Sigmoid colon (tissue), 7 donors: ENCODE measurements around the gene ZSCAN12. TPM values are rescaled to one million over a fixed set of nuclear protein-coding genes. Genes with fewer than 3 reads are reported as not detected.
A peak's percentile ranks its signal among the peaks of the same experiment; 100 is the strongest.

Source experiments
- DNase-seq: peaks from one replicate; pipeline ENCODE4 v3.0.0-alpha.2; 2019
- H3K27ac ChIP-seq, 4 donors: fragments of 200-600 bp; sonication (generic); one replicate each; pipeline ENCODE4 v1.5.1; 2016 to 2019; ENCODE audit warnings: mild to moderate bottlenecking in 1 of 4
- H3K27me3 ChIP-seq, 3 donors: fragments of 200-600 bp; sonication (generic); one replicate each; pipeline ENCODE4 v1.5.1; 2019; ENCODE audit warnings: mild to moderate bottlenecking in 1 of 3
- H3K36me3 ChIP-seq, 4 donors: fragments of 200-600 bp; sonication (generic); one replicate each; pipeline ENCODE4 v1.5.1; 2016 to 2019
- H3K4me1 ChIP-seq, 4 donors: fragments of 200-600 bp; sonication (generic); one replicate each; pipeline ENCODE4 v1.5.1; 2017 to 2019
- H3K4me3 ChIP-seq, 4 donors: fragments of 200-600 bp; sonication (generic); one replicate each; pipeline ENCODE4 v1.5.1; 2017 to 2019; ENCODE audit warnings: mild to moderate bottlenecking in 2 of 4, moderate library complexity in 1 of 4
- H3K9me3 ChIP-seq, 4 donors: fragments of 200-600 bp in 3 of 4; sonication (generic) in 3 of 4; one replicate each; pipeline versions ENCODE4 v1.5.1 to v1.6.1; 2013 to 2019
- CTCF ChIP-seq, 4 experiments: fragments of 450-650 bp in 3 of 4; fragments of 200-600 bp in 1 of 4; IDR thresholded peaks; one replicate each; pipeline ENCODE4 v1.5.1; 2016 to 2019; ENCODE audit warnings: antibody characterized with exemption in 4 of 4, mild to moderate bottlenecking in 3 of 4, moderate library complexity in 2 of 4
- EP300 ChIP-seq, 4 donors: sonication (generic); formaldehyde crosslinking; IDR thresholded peaks; one replicate each; pipeline ENCODE4 v1.6.1; 2017; ENCODE audit warnings: antibody characterized with exemption in 4 of 4
- POLR2A ChIP-seq, 2 donors: fragments of 450-650 bp; IDR thresholded peaks; one replicate each; pipeline ENCODE4 v1.6.1; 2016; ENCODE audit warnings: antibody characterized with exemption in 2 of 2, mild to moderate bottlenecking in 2 of 2, moderate library complexity in 2 of 2
- POLR2AphosphoS5 ChIP-seq, 4 donors: sonication (generic); formaldehyde crosslinking; IDR thresholded peaks; one replicate each; pipeline ENCODE4 v1.6.1; 2017; ENCODE audit warnings: antibody characterized with exemption in 4 of 4
- WGBS, 2 donors: extraction: QIAGEN DNeasy Blood & Tissue Kit; methylation state at CpG; one replicate each; pipeline ENCODE4 v1.1.7; 2013; 5-methylcytosine and 5-hydroxymethylcytosine counted together
- intact Hi-C: fragments of 100-400 bp; cut with DNase I; formaldehyde crosslinking; loops from one replicate; pipeline ENCODE4 v1.15.1; 2023
- polyA plus RNA-seq, 3 donors: library from polyadenylated mRNA; stranded (reverse); fragments of 200-250 nt; gene quantifications; one replicate each; pipeline ENCODE4 v1.2.3, GENCODE V29; 2013
- total RNA-seq, 4 donors: library from RNA; depleted of rRNA; stranded (reverse); fragments of >200 nt; gene quantifications; one replicate each; pipeline ENCODE4 v1.1.0, GENCODE V29; 2016
- donor health status: healthy with polysubstance abuse.
- donor health status: Bipolar disorder and iron deficiency.
- donor health status: healthy.

Gene ZSCAN12
- total and polyA plus RNA-seq, 7 donors = 1.4 to 7.5 (median 6.1) TPM

DNA sequence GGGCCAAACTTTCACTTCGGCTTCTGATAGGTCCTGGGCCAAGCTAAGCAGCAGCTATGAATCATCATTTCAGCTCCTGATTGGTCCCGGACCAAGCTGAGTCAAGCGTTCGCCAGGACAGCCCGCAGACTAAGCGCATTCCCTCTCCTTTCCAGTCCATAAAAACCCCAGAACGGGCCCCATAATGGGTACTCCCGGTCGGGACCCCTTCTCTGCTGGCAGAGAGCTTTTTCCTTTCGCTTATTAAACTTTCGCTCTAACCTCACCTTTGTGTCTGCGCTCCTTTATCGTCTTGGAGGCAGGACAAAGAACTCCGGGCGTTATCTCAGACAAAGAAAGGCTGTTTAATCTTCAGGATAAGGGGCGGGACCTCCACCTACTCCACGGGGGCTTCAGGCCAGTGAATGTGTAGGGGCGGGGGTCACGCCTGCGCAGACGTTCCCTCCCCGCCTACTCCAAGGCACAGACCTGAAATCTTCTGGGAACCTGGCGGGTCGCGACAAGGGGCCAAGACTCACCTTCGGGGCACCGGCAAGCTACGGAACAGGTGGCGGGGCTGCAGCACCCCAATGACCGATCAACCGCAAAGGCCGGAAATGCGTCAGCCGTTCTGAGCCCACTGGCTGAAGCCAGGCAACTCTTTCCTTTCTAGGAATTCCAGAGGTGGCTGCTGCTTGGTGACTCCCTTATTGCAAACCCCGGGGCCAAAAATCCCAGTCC, 63.8 kb downstream of the ZSCAN12 start, which contains the start of gene ZSCAN31:
Gene ZSCAN31, minus strand, starts transcription at position 585 of the 720 bp plus-strand sequence. CDS start 6,465 bp downstream, outside the sequence.
- DNase-seq = peak; percentile 99
- WGBS, 2 donors = 0 to 1% methylated on average over 35 of the region's 35 CpGs
- intact Hi-C loops = loop anchor here (2.0 to 10.0 kb wide), 4 partner anchors 19 to 1188 kb away; partner anchors contain the start of gene ZSCAN26

DNA sequence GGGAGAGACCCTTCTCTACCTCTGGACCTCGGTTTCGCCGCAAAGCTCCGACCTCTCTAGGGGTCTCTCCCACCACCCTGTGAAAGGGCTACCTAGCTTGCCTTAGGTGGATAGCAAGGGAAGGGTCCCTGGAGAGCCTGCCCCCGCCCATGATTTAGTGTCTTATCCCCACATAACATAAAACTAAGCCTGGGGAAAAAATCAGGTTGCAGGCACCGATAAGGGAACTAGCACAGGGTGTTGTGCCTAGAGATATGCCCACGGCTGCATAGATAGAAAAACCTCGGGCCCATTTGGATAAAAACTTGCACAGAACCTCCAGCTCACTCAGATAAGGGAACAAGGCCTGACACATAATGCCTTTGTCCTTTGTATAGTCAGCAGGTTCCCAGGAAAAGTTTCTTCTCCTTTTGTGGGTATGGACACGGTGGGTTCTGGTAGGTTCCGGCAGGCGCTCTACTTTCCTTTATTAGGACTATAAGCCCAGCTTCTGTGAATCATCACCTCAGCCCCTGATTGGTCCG, 64.4 kb downstream of the ZSCAN12 start:
- Histone ChIP-seq H3K36me3 (no peaks in the 10 kb centered on the region), H3K4me3 (peak overlapping the region; percentile 54 to 73 (median 65)), H3K27ac (peak overlapping the region; percentile 91 to 99 (median 95)), H3K27me3 (no peaks in the 10 kb centered on the region), H3K9me3 (no peaks in the 10 kb centered on the region), H3K4me1 (peaks cover 4 to 35% (median 19%) of the 10 kb centered on the region in 4 donors)
- intact Hi-C loops = loop anchor here (5.0 to 10.0 kb wide), 3 partner anchors 68 to 1188 kb away; partner anchors contain the start of gene ZSCAN26
- DNase-seq = no peak
- TF ChIP-seq EP300 (IDR thresholded peaks at IDR 0.05) (peak in 1 of 4 donors; percentile 40), POLR2AphosphoS5 (IDR thresholded peaks at IDR 0.05) (no peak)
- WGBS, 2 donors = 30 to 34% methylated on average over 12 of the region's 12 CpGs

More for the DNA sequence above, 63.8 kb downstream of the ZSCAN12 start, which contains the start of gene ZSCAN31:
- peak within 1 kb of the TSS; percentile 91 to 99 (median 95) for H3K27ac ChIP-seq
- TF ChIP-seq POLR2AphosphoS5 (IDR thresholded peaks at IDR 0.05) (peak; percentile 89 to 95 (median 92)), CTCF (IDR thresholded peaks at IDR 0.05) (no peak), POLR2A (IDR thresholded peaks at IDR 0.05) (peak; percentile 89 to 91), EP300 (IDR thresholded peaks at IDR 0.05) (peak in 1 of 4 donors; percentile 31)
- no peaks in the 10 kb centered on the region for H3K9me3 ChIP-seq
- peak within 1 kb of the TSS; percentile 54 to 73 (median 65) for H3K4me3 ChIP-seq
- no peaks in the 10 kb centered on the region for H3K27me3 ChIP-seq
- H3K36me3 ChIP-seq = no peaks in the 10 kb centered on the region
- peaks cover 4 to 35% (median 19%) of the 10 kb centered on the region in 4 donors for H3K4me1 ChIP-seq

DNA sequence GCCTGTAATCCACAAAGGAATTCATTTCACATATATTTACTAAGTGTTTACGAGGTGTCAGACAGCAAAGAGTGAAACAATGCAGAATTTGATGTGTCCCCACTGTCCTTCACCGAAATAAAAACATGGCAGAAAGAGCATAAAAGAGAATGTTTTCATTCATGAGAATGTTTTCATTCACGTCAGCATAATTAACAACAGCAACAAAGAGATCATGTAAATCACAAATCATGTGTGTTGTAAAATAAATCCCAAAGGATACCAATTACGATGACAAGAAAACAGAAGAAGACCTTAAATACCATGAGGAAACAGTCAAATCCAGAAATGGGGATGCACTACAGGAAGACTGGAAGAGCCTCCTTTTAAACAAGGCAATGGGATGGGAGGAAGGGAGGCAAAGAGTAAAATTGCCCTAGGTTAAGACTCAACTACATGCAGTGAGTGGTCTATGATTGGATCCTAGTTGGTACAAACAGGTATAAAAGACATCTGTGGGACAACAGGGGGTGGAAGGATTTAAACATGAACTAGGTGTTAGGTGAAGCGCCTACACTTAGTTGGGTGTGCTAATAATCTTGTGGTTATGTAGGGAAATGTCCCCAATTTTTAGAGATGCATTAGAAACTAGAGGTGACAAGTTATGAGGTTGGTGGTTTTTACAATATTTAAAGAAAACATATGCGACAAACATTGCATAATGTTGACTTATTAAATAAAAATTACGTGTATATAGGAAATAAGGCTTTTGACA, 65.1 kb downstream of the ZSCAN12 start:
- no peak for DNase-seq
- WGBS, 2 donors = 82 to 85% methylated on average over 7 of the region's 7 CpGs
- Histone ChIP-seq H3K9me3 (no peaks in the 10 kb centered on the region), H3K4me3 (peak overlapping the region in 3 of 4 donors; percentile 61 to 73 (median 69)), H3K4me1 (peaks cover 4 to 35% (median 19%) of the 10 kb centered on the region in 4 donors), H3K36me3 (peaks cover 0 to under 1% (median 0%) of the 10 kb centered on the region in 4 donors), H3K27ac (peak overlapping the region; percentile 91 to 99 (median 95)), H3K27me3 (no peaks in the 10 kb centered on the region)
- TF ChIP-seq CTCF (IDR thresholded peaks at IDR 0.05) (no peak), EP300 (IDR thresholded peaks at IDR 0.05) (no peak), POLR2AphosphoS5 (IDR thresholded peaks at IDR 0.05) (no peak), POLR2A (IDR thresholded peaks at IDR 0.05) (no peak)
- intact Hi-C loops = loop anchor here (5.0 to 10.0 kb wide), 4 partner anchors 52 to 1187 kb away; partner anchors contain the start of genes PGBD1 and ZSCAN26

- WGBS, 2 donors = 94% methylated on average over 1 of the region's 1 CpG
- Histone ChIP-seq H3K27me3 (no peaks in the 10 kb centered on the region), H3K27ac (peak overlapping the region in 3 of 4 donors; percentile 91 to 99 (median 94)), H3K4me1 (peaks cover 4 to 35% (median 19%) of the 10 kb centered on the region in 4 donors), H3K36me3 (peaks cover 0 to 8% (median 6%) of the 10 kb centered on the region in 4 donors), H3K9me3 (peaks cover 0 to 4% (median 0%) of the 10 kb centered on the region in 4 donors), H3K4me3 (no peak overlapping the region)
- intact Hi-C loops = loop anchor here (5.0 to 10.0 kb wide), 2 partner anchors 51 to 651 kb away; partner anchors contain the start of gene PGBD1
- no peak for DNase-seq
- TF ChIP-seq POLR2A (IDR thresholded peaks at IDR 0.05) = no peak
- TF ChIP-seq EP300 (IDR thresholded peaks at IDR 0.05) = no peak
- TF ChIP-seq CTCF (IDR thresholded peaks at IDR 0.05) = no peak
- TF ChIP-seq POLR2AphosphoS5 (IDR thresholded peaks at IDR 0.05) = no peak
Observed at GRCh38 chr6:28333599-28334018, 65.9 kb downstream of the ZSCAN12 start.
